Measurements from ENCODE around the gene PICK1. TPM values are rescaled to one million over a fixed set of nuclear protein-coding genes. Genes with fewer than 3 reads are reported as not detected.

The PICK1 gene
- total RNA-seq, 2 experiments from 2014 or later = 13.9 to 14.9 TPM

- CTCF ChIA-PET = interaction anchor here (0.6 kb wide), 1 partner anchor 957 kb away, joined by 3 read pairs; no protein-coding TSS in a partner anchor
- intact Hi-C loops (cut with micrococcal nuclease) = no loop called here
- DNase-seq = no peak
- no peak for TF ChIP-seq CTCF (IDR thresholded peaks at IDR 0.05)
- no peaks in the 10 kb centered on the region for H3K4me1 Mint-ChIP-seq (ENCODE audit: low read depth)
- ATAC-seq = no peak
- no peaks in the 10 kb centered on the region for H3K9me3 Mint-ChIP-seq
- H3K36me3 Mint-ChIP-seq (ENCODE audit: low read depth) = no peaks in the 10 kb centered on the region
- no peak overlapping the region for H3K4me3 Mint-ChIP-seq
- H3K27me3 Mint-ChIP-seq = no peaks in the 10 kb centered on the region
- no peak overlapping the region for H3K27ac Mint-ChIP-seq
- POLR2A ChIA-PET = no interaction called here
These were observed 11.0 kb upstream of the PICK1 start for GRCh38 chr22:38046070-38046748.

- CTCF ChIA-PET = interaction anchor here (1.5 to 1.8 kb wide), 2 partner anchors 50 to 96 kb away, joined by 4 to 7 read pairs; partner anchors contain the start of genes C22orf23 and POLR2F
- intact Hi-C loops (cut with micrococcal nuclease) = loop anchor here (10.0 kb wide), 1 partner anchor 305 kb away; no protein-coding TSS in a partner anchor
These were observed 7.2 kb upstream of the PICK1 start for GRCh38 chr22:38049812-38050619.

GRCh38 chr22:38050720-38051119 is 6.5 kb upstream of the PICK1 start:
- POLR2A ChIA-PET = no interaction called here
- no peaks in the 10 kb centered on the region for H3K9me3 Mint-ChIP-seq
- CTCF ChIA-PET = no interaction called here
- H3K27me3 Mint-ChIP-seq = peaks cover 3% of the 10 kb centered on the region
- no peak overlapping the region for H3K4me3 Mint-ChIP-seq
- ATAC-seq = no peak
- H3K27ac Mint-ChIP-seq = no peak overlapping the region
- H3K4me1 Mint-ChIP-seq (ENCODE audit: low read depth) = no peaks in the 10 kb centered on the region
- TF ChIP-seq CTCF (IDR thresholded peaks at IDR 0.05) = no peak
- DNase-seq = no peak
- H3K36me3 Mint-ChIP-seq (ENCODE audit: low read depth) = no peaks in the 10 kb centered on the region
- intact Hi-C loops (cut with micrococcal nuclease) = loop anchor here (10.0 kb wide), 1 partner anchor 304 kb away; no protein-coding TSS in a partner anchor

More at GRCh38 chr22:38049812-38050619, 7.2 kb upstream of the PICK1 start:
- no peak overlapping the region for H3K27ac Mint-ChIP-seq
- H3K36me3 Mint-ChIP-seq (ENCODE audit: low read depth) = no peaks in the 10 kb centered on the region
- no peaks in the 10 kb centered on the region for H3K4me1 Mint-ChIP-seq (ENCODE audit: low read depth)
- peaks cover 3% of the 10 kb centered on the region for H3K27me3 Mint-ChIP-seq
- H3K4me3 Mint-ChIP-seq = no peak overlapping the region
- DNase-seq = no peak
- H3K9me3 Mint-ChIP-seq = no peaks in the 10 kb centered on the region
- no peak for TF ChIP-seq CTCF (IDR thresholded peaks at IDR 0.05)
- ATAC-seq = no peak
- POLR2A ChIA-PET = no interaction called here

GRCh38 chr22:38051261-38051660 is 5.9 kb upstream of the PICK1 start:
- no peaks in the 10 kb centered on the region for H3K36me3 Mint-ChIP-seq (ENCODE audit: low read depth)
- POLR2A ChIA-PET = no interaction called here
- no peak overlapping the region for H3K27ac Mint-ChIP-seq
- DNase-seq = no peak
- H3K9me3 Mint-ChIP-seq = no peaks in the 10 kb centered on the region
- H3K4me1 Mint-ChIP-seq (ENCODE audit: low read depth) = no peaks in the 10 kb centered on the region
- TF ChIP-seq CTCF (IDR thresholded peaks at IDR 0.05) = no peak
- ATAC-seq = no peak
- intact Hi-C loops (cut with micrococcal nuclease) = loop anchor here (10.0 kb wide), 1 partner anchor 304 kb away; no protein-coding TSS in a partner anchor
- CTCF ChIA-PET = interaction anchor here (0.9 to 2.4 kb wide), 21 partner anchors 13 to 631 kb away, joined by 3 to 30 read pairs (median 5); partner anchors contain the start of genes CSNK1E and TOMM22
- H3K27me3 Mint-ChIP-seq = peaks cover 3% of the 10 kb centered on the region
- no peak overlapping the region for H3K4me3 Mint-ChIP-seq
